GM18907 (cell line): ENCODE measurements around the gene MAFB.
"Not testable (repeated sequence)": the region's sequence is repeated elsewhere in the genome, so short reads cannot be mapped to it uniquely, and the experiment has no call there.

Experiments
- ATAC-seq: cut with Tn5 transposase; IDR thresholded peaks from one replicate; pipeline ENCODE4 v1.9.1; 2021; ENCODE audit warnings: mild to moderate bottlenecking, moderate library complexity; ENCODE audit not compliant: unreplicated experiment

The MAFB gene

DNA sequence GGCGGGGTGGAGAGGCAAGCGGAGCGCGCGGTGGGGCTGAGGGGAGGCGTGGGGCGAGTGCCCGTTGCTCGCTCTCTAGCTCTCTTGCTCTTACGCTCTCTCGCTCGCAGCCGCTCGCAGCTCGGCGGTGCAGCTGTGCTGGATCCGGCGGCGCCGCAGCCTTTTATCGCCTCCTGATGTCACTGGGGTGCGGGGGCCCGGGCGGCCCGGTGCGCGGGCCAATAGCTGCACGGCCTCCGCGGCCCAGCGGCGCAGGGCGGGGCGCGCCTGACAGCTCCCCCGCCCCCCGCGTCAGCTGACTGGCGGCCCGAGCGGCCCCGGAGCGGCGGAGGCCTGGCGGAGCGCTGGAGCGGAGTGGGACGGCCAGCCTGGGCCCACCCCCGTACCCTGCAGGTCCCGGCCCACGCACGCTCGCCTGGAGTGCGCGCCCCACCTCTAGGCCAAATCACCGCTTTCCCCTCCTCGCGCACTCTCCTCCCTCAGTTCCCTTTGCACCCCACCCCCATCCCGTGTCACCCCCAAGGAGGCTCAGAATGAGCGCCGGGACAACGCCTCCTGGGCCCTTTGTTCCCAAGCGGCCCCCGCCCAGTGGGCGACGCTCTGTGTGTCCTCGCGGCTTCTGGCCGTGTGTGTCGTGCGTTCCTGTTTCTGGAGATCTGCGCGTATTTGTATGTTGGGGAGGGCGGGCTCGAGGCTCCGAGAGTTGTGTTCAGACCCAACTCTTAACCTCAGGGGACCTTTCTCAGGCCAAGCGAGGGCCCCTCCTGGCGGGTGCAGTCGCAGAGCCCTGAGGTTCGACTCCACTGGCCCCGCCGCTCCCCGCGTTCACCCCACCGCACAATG is at the start of gene MAFB:
Gene MAFB (minus strand): TSS at position 137 of the 843 bp plus-strand sequence. CDS start 386 bp downstream, outside the sequence.
- ATAC-seq: peak; percentile 4

DNA sequence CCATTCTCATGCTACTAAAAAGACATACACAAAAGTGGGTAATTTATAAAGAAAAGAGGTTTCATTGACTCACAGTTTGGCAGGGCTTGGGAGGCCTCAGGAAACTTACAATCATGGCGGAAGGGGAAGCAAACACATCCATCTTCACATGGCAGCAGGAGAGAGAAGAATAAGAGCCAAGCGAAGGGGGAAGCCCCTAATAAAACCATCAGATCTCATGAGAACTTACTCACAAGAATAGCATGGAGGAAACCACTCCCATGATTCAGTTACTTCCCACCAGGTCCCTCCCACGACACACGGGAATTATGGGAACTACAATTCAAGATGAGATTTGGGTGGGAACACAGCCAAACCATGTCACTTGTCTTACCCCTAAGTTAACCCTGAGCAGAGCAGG is 47.4 kb upstream of the MAFB start:
- ATAC-seq: not testable (repeated sequence)

DNA sequence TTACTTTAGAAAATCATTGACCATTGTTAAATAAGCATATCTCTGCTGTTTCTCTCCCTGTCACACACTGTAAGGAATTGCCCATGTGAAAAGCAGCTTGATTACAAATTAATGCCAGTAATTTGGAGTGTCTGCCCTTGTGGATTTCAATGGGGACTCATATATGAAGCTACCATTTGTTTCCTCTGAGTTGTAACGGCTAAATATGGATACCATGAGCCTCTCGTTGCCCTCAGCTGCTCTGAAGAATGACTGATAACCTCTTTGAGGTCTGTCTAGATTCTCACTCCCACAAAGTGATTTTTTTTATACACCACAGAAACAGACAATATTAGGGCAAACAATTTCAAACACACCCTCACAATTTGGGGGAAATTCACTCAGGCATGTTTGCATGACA is 40.0 kb upstream of the MAFB start:
- no peak for ATAC-seq

DNA sequence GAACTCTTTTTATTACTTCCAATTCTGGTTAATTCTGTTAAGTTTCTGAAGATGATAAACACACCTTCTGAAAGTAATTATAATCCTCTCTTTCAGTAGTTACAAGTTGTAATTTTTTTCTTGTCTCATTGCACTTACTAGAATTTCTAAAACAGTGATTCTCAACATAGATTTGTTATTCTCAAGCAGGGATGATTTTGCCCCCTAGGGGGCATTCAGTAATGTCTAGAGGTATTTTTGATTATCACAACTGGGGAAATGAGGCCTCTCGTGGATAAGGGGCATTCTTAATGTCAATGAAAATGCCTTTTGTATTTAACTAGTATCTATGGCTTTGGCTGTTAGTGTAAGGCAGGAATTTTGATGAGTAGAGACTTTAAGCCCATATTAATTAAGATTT is 39.4 kb upstream of the MAFB start:
- no peak for ATAC-seq

DNA sequence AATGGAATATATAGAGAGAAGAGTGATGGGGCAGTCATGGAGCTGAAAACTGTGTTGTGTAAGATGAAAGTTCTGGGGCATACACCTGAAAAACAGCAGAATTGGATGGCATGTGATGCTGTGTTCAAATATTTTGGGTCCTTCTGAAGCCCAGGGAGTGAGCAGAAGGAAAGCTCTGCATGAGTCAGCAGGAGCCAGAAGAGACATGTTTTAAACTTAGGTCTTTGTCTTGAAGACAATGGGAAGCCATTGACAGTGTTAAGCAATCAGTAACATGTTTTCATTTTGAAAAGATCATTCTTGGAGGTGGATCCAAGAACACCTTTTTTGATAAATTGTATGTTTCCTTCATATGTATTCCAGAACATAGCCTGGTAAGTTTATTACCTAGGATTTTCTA is 38.9 kb upstream of the MAFB start:
- no peak for ATAC-seq

DNA sequence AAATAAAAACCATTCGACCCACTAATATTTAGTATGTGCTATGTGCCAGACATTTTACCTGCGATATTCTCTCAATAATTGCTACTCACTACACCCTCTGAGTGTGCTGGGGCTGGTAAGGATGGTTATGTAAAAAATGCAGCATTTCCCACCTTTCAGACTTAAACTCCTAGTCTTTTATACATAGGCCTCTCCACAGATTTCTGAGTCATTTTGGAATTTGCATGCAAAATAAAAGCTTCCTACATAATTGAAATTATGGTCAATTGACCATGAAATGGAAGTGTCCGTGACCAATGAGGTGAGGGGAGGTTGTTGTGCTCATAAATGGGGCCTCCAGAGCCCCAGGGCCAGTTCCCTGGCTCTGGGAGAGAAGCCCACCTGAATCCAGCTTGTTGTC is 37.7 kb upstream of the MAFB start:
- ATAC-seq: no peak

DNA sequence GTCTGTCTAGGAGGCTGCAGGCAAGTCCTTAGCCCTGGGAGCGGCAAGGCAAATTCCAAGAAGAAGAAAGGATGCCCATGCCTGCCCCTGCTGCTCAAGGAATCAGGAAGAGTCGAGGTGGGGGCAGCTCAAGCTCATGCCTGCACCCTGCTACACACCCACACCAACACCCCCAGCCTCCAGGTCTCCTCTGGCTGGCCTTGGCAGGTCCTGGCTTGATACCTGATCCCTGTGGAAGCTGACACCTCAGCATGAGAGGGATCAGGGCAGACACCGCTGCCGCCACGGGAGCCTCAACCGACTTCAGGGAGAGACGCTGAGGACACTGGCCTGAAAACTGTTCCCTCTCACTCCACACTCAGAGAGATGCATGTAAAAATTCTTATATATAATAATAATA is 35.5 kb upstream of the MAFB start:
- ATAC-seq: no peak

DNA sequence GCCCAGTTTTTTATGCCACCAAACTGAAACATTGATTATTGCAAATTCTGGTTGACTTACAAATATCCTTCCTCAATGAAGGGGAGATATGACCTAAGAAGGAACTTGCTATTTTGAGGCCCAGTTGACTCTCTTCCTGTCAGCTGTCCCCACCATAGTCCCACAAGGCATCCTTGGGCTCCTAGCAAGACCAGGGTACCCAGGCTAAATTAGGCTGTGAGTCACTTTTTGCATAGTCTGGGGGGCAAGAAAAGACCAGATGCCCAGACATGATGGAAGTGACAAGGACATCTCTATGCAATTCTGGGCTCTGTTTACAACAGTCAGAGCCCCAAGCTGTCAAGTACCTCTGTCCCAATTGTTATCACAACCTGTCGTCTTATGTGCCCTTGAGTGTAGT is 31.8 kb upstream of the MAFB start:
- no peak for ATAC-seq

DNA sequence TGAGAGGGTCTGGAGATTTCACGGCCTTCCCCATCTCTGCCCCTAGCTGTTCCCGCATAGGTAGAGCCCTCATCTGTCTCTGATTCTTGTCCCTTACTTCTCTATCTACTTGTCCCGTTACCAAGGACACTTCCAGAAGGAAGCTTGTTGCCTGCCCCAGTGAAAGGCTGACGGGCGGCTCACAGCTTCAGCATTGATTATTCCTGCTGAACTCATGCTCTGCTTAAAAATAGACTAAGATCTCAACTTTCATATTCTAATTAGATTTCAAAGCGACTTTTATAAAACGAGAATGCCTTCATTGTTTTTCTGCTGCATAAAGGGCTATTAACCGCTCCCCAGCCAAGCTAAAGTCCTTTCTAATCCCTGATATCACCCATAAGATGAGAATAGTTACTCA is 31.1 kb upstream of the MAFB start:
- no peak for ATAC-seq

DNA sequence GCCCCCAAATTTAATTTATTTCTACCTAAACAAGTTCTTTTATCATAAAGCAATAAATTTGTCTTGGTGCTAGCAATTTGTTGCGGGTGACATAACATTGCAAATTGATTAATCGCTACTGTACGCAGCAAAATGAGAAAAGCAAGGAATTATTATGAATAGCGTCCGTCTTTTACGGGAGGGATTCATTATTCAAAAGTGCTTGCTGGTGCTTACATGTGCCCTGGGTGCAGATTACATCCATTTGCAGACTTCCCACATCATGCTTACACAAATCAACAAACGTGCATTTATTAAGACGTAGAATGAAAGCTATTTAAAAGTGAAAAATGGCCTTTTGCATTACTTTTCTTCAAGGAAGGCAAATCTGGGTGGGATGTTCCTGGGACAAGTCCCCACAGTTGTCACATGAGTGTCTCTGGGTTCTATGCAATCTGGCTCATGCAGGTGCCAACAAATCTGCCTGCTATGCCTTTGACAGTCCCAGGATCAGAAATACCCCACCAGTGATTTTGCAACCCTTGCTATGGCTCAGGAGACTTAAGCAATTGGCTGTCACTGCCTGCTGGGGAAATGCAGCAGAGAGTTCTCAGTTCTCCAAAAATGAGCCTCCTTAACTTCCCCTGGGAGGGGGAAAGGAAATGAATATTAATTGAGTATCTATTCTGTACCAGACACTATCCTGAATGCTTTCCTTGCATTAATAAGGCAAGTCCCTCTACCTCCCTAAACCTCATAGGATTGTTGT is 30.1 kb upstream of the MAFB start:
- no peak for ATAC-seq

DNA sequence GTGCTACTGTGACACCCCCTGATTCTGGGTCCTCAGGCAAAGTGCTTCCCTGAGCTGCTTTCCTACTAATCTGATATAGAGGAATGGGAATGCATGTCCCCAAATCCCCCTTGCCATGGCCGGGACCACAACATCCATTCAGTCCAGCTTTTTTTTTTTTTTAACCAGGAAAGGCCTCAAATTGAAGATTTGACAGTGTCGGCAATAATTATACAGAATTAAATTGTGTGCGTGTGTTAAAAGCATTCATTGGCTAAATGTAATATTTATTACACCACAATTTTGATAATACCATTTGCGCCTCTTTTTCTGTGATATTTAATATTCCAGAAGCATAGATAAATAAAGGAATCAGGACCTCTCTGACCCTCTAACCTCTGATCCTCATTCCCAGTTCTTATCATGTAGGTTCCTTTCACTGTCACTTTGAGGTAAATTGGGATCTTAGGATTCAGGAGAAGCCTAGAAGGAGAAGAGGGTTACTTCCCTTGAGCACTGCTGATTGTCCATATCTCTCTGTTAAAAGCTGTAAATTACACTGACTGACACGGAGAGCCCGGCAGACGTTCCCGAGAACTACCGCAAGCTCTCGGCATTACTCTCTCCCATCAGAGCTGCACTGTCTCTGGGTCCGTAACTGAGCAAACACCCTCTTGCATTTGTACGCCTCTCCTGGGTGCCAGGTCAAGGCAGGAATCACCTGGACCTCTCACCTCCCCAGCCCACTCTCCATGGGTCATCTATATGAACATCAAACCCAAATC is 29.4 kb upstream of the MAFB start:
- no peak for ATAC-seq

DNA sequence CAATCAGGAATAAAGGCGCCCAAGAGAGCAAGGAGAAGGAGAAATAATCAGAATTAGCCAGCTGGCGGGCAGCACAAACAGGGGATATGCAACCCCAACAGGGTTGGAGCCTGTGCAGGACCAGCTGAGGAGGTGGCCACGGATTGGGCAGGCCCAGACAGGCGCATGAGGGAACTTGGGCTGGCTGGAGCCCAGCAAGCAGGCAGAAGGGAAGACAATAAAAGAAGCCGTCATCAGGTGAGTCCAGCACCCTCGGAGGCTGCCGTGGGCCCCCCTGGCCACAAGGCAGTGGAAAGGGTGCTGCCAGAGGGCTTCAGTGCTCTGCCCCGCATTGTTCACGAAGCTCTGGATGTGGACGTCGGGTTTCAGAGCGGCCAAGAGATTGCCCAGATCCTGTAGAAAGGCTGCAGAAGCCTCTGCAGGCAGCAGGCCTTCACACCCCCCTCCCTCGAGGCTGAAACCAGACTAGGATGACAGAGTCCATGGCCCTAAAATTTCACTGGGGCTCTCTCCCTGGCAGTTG is 28.4 kb upstream of the MAFB start:
- no peak for ATAC-seq

DNA sequence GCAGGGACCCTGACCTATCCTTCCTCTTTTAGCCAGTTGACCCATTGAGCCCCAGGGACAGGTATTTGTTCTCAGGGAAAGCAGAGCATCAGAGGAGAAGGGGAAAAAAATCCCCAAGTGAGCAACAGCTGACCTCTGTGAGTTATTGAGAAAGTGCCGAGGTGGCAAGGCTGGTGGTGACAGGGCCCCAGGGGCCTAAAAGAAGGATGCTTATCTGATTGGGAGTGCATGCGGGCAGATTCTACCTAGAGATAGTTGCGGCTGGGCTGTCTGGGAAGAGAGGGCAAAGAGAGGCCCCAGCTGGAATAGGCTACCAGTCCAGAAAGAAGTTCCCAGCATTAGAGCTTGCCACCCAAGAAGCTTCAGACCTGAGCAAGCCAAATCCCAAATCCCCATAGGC is 26.5 kb upstream of the MAFB start:
- no peak for ATAC-seq

DNA sequence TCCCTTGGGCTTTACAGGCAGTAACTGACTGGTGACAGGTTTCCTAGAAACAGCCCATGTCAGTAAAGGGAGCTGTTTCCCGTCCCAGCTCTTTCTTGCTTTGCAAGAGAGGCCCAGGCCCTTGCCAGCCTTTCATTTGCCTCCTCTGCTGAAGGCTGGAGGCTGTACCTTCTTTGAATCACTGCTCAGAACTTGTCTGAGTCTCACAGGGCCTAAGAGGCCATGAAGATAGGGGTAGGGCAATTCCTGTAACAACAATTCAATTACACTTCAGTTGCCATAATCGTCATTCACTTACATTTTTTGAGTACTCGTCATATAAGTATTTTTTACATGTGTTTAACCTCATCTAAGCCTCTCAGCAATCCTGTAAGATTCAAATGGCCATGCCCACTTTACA is 25.9 kb upstream of the MAFB start:
- no peak for ATAC-seq

DNA sequence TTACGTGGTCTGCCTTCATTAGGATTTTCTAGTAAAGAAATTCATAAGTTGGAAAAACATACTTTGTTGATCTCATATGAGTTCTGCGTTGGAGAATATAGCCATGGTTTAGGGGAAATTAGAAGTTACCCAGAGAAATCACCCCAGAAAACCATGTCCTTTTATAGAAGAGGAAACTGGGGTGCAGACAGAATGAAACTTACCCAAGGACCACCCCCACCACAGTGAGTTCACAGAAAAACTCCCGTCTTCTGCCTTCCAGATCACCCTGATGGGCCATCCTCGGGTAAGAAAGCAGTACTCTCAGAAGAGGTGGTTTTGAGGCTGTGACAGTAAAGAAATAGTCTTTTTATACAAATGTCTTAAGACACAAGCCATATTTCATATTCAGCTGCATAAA is 25.1 kb upstream of the MAFB start:
- no peak for ATAC-seq

DNA sequence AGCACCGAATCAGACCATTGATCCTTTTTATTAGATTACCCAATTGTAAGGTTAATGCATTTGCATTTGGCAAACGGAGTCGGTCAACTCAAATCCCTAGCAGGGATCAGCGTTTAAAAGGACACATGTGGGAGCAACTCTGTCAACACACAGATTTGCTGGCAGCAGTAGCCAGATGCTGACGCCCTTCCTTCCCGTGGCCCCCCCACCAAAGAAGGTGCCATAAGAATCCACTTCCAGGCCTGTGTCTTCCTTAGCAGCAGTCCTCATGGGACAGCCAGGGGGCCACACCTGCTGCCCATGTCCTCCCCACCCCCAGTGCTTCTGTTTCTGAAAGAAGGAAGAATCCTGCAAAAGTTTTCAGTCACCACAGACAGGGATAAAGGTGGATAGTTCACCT is 24.5 kb upstream of the MAFB start:
- no peak for ATAC-seq

DNA sequence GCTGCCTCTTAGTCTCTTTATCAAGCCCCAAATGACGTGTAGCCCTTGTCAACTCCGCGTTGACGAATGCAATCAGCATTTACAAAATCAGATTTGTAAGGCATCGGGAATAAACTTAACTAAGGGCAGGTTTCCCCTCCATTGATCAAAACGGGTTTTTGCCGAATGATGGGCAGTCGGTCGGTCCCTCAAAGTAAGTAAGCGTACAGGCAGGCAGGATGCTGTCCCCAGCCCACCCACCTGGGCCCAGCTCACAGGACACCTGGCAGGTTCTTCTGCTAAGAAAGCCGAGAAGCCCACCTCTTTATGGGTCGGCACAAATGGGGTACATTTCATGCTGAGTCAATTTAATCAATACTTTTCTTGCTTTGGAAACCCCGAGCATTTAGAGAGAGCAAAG is 22.0 kb upstream of the MAFB start:
- ATAC-seq: no peak

DNA sequence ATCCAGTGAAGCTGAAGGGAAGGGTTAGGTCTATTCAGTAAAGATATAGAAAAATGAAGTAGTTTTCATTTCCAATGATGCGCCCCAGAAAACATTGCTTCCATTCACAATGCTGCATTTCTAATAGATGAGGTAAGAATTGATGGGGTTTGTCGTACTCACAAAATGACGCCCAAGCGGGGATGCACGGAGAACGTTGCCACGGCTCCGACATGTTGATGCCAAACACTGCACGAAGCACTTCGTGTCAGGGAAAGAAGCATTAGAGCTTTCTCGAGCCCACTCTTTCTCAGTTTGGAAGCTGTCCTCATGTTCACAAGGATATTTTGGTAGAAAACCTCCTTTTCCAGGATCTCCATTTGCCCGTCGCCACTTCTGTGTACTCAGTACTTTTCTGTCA is 21.6 kb upstream of the MAFB start:
- ATAC-seq: no peak

DNA sequence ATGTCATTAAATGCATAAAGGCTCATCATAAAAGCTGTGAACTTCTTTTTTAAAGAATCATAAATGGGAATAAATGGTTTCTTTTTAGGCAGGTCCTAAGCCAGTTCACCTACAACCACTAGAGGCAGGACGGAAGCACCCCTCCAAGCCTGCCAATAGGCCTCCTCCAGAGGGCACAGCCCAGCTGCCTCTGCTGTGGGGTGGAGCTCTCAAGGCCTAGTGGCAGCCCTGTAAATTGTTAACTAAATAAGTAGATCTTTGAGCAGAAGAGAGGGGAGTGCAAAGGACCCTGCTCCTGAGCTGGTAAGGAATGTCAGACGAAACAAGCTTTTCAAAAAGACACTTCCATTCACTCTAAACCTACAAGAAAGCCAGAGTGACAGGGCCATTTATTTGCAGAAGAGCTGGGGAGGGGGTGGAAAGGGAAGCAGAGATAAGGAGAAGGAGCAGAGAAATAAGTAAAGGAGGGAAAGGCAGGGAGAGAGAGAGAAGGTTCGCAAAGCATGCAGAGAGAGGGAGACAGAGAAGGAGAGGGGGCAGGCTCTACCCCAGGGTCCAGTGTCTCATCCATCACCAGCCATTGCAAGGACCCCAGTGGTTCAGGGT is 18.0 kb upstream of the MAFB start:
- ATAC-seq: no peak

DNA sequence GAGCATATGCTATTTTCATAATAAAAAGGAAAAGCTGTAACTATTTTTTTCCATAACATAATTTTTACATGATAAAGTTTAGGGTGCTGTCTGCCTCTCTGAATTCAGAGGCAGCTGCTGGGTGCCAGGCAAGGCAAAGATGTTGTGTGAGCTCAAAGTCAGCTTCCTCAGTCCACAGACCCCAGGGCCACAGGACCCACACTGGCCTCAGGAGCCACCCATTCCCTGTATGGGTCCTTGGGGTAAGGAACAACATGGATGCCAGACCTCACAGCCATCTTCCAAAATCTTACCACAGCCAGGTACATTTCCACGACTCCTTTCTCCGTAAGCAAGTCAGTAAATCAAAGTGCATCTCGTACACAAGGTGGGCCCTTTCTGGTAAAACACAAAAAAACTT is 16.4 kb upstream of the MAFB start:
- ATAC-seq: no peak

DNA sequence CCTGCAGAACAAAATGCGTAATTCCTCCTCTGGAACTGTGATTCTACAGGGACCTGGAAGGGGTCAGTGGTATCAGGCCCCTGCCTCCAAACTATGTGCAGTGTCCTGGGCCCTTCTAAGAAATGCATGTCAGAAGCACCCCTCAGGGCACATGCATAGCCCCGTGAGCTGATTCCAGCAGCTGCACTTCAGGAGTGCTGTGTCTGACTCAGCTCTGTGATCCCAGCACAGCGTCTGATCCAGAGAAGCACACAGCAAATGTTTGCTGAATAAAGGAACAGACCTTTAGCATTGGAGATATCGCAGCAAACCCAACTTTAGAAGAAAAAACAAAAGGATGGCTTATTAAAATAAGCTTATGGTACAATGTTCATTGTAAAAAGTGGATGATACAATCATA is 15.8 kb upstream of the MAFB start:
- no peak for ATAC-seq
